Smooth muscle cell (in vitro differentiated cells): ENCODE results near the gene ZNF799. TPM values are rescaled to one million over a fixed set of nuclear protein-coding genes. Genes with fewer than 3 reads are reported as not detected.
"Not testable (repeated sequence)": the region's sequence is repeated elsewhere in the genome, so short reads cannot be mapped to it uniquely, and the experiment has no call there.

ENCODE experiments used
- DNase-seq: peaks from one replicate; lab custom pipeline; 2025; ENCODE audit not compliant: unreplicated experiment; lab: John Stamatoyannopoulos, UW
- H2AFZ ChIP-seq: fragments of 200-600 bp; sonication (generic); 2 replicates; pipeline ENCODE4 v1.6.0; 2016; ENCODE audit warnings: antibody characterized with exemption, low read depth, mild to moderate bottlenecking
- H3F3A ChIP-seq: fragments of 200-600 bp; sonication (generic); 2 replicates; pipeline ENCODE4 v1.6.0; 2017; ENCODE audit warnings: antibody characterized with exemption, low read depth
- H3K27ac ChIP-seq: fragments of 200-600 bp; sonication (generic); 2 replicates; pipeline ENCODE4 v1.5.1; 2016; ENCODE audit warnings: low read depth, mild to moderate bottlenecking
- H3K27me3 ChIP-seq: fragments of 200-600 bp; sonication (generic); 2 replicates; pipeline ENCODE4 v1.6.1; 2016; ENCODE audit warnings: low read depth, mild to moderate bottlenecking
- H3K36me3 ChIP-seq: fragments of 200-600 bp; sonication (generic); 2 replicates; pipeline ENCODE4 v1.5.1; 2016; ENCODE audit warnings: low read depth
- H3K4me1 ChIP-seq: fragments of 200-600 bp; sonication (generic); 2 replicates; pipeline ENCODE4 v1.5.1; 2016; ENCODE audit warnings: low read depth
- H3K4me2 ChIP-seq: fragments of 200-600 bp; sonication (generic); 2 replicates; pipeline ENCODE4 v1.6.0; 2016; ENCODE audit warnings: mild to moderate bottlenecking
- H3K4me3 ChIP-seq: fragments of 200-600 bp; sonication (generic); 2 replicates; pipeline ENCODE4 v1.5.1; 2016; ENCODE audit warnings: mild to moderate bottlenecking
- H3K79me2 ChIP-seq: fragments of 200-600 bp; sonication (generic); 2 replicates; pipeline ENCODE4 v1.6.0; 2016; ENCODE audit warnings: low read depth, mild to moderate bottlenecking
- H3K9ac ChIP-seq: fragments of 200-600 bp; sonication (generic); 2 replicates; pipeline ENCODE4 v1.6.0; 2016; ENCODE audit warnings: low read depth
- H3K9me3 ChIP-seq: fragments of 200-600 bp; sonication (generic); replicated peaks from 2 replicates; pipeline ENCODE4 v1.5.1; 2016; ENCODE audit warnings: low read depth
- H4K20me1 ChIP-seq: fragments of 200-600 bp; sonication (generic); 2 replicates; pipeline ENCODE4 v1.6.0; 2016; ENCODE audit warnings: low read depth
- CTCF ChIP-seq: fragments of 200-600 bp; sonication (generic); IDR thresholded peaks from 2 replicates; pipeline ENCODE4 v1.5.1; 2017; ENCODE audit warnings: borderline replicate concordance, mild to moderate bottlenecking, antibody characterized with exemption; ENCODE audit not compliant: insufficient read depth, poor library complexity, severe bottlenecking
- WGBS: methylation state at CpG from one replicate; pipeline ENCODE4 v1.1.7; 2016; ENCODE audit warnings: low lambda C conversion rate; 5-methylcytosine and 5-hydroxymethylcytosine counted together
- polyA plus RNA-seq: library from polyadenylated mRNA; unstranded; fragments of >200 nt; fragmentation: Nextera tagmentation; extraction: Ambion mirVana; gene quantifications from 2 replicates; pipeline ENCODE4 v1.2.1, GENCODE V29; 2016
- total RNA-seq: library from RNA; depleted of rRNA; stranded (reverse); fragments of >200 nt; gene quantifications from 2 replicates; pipeline ENCODE4 v1.2.3, GENCODE V29; 2014

The ZNF799 gene
- total and polyA plus RNA-seq, 2 experiments from 2014 or later, result 1.8 to 3.6 TPM

- H3K4me3 ChIP-seq, result peak within 1 kb of the TSS; percentile 88
- 3% methylated on average over 40 of the region's 51 CpGs for WGBS
- no peaks in the 10 kb centered on the region for H3K9me3 ChIP-seq
- DNase-seq, result peak; percentile 78
- H3K9ac ChIP-seq, result peak within 1 kb of the TSS; percentile 27
- H3K27ac ChIP-seq, result peak within 1 kb of the TSS; percentile 5
- H3K27me3 ChIP-seq, result no peaks in the 10 kb centered on the region
- H3K4me1 ChIP-seq, result peaks cover 10% of the 10 kb centered on the region
- H3F3A ChIP-seq, result no peaks in the 10 kb centered on the region
- H3K36me3 ChIP-seq, result no peaks in the 10 kb centered on the region
- H3K79me2 ChIP-seq, result no peaks in the 10 kb centered on the region
- H3K4me2 ChIP-seq, result peak within 1 kb of the TSS; percentile 98
- no peaks in the 10 kb centered on the region for H4K20me1 ChIP-seq
- peak within 1 kb of the TSS; percentile 73 for H2AFZ ChIP-seq
- peak; percentile 44 for TF ChIP-seq CTCF
Measured at GRCh38 chr19:12365236-12366162, 35.6 kb downstream of the ZNF799 start, which contains the start of gene ZNF442. Gene ZNF442 (minus strand): TSS chr19:12365683. CDS start chr19:12363631, 2,052 bp downstream.

GRCh38 chr19:12364391-12365235, 36.5 kb downstream of the ZNF799 start:
- no peak for TF ChIP-seq CTCF
- Histone ChIP-seq H4K20me1 (no peaks in the 10 kb centered on the region), H2AFZ (peak overlapping the region; percentile 73), H3K27me3 (no peaks in the 10 kb centered on the region), H3K4me3 (peak overlapping the region; percentile 88), H3K9ac (peak overlapping the region; percentile 27), H3K4me2 (peak overlapping the region; percentile 98), H3K36me3 (no peaks in the 10 kb centered on the region), H3K79me2 (no peaks in the 10 kb centered on the region), H3K4me1 (peaks cover 10% of the 10 kb centered on the region), H3K27ac (no peak overlapping the region), H3F3A (no peaks in the 10 kb centered on the region), H3K9me3 (no peaks in the 10 kb centered on the region)
- 16% methylated on average over 28 of the region's 28 CpGs for WGBS
- DNase-seq, result no peak

- not testable (repeated sequence) for DNase-seq, H2AFZ ChIP-seq, H3K9ac ChIP-seq
Measured at GRCh38 chr19:12362236-12362635, 38.8 kb downstream of the ZNF799 start.

GRCh38 chr19:12353375-12353774, 47.7 kb downstream of the ZNF799 start:
- Histone ChIP-seq H3K27ac (no peak overlapping the region), H3K4me3 (no peak overlapping the region), H2AFZ (no peak overlapping the region), H3K4me1 (no peaks in the 10 kb centered on the region), H3K27me3 (no peaks in the 10 kb centered on the region), H3K9ac (no peak overlapping the region), H3K79me2 (no peaks in the 10 kb centered on the region), H4K20me1 (no peaks in the 10 kb centered on the region), H3K4me2 (no peak overlapping the region), H3F3A (no peaks in the 10 kb centered on the region), H3K9me3 (peaks cover 45% of the 10 kb centered on the region), H3K36me3 (peaks cover 33% of the 10 kb centered on the region)
- DNase-seq, result no peak
- WGBS, result 89% methylated on average over 4 of the region's 4 CpGs
- TF ChIP-seq CTCF, result no peak

More at GRCh38 chr19:12362236-12362635, 38.8 kb downstream of the ZNF799 start:
- H3K4me1 ChIP-seq, H3K4me3 ChIP-seq, H3K27me3 ChIP-seq, H3K27ac ChIP-seq, H3K9me3 ChIP-seq, H4K20me1 ChIP-seq, H3K79me2 ChIP-seq, H3K4me2 ChIP-seq, H3F3A ChIP-seq, H3K36me3 ChIP-seq: not testable (repeated sequence)
- WGBS, result 99% methylated on average over 14 of the region's 30 CpGs
